NCI-H345 treated with DMSO at 0.1 percent for 48 hours (cell line): ENCODE data around the gene KAT8.
"Not testable (repeated sequence)": the region's sequence is repeated elsewhere in the genome, so short reads cannot be mapped to it uniquely, and the experiment has no call there.

ENCODE experiments used
- DNase-seq: peaks from one replicate; lab custom pipeline; 2025; ENCODE audit not compliant: unreplicated experiment; lab: John Stamatoyannopoulos, UW

The KAT8 gene

GRCh38 chr16:31130336-31130891 lies 12.9 kb downstream of the KAT8 start:
- no peak for DNase-seq

GRCh38 chr16:31130899-31131298 lies 13.4 kb downstream of the KAT8 start:
- no peak for DNase-seq

DNA sequence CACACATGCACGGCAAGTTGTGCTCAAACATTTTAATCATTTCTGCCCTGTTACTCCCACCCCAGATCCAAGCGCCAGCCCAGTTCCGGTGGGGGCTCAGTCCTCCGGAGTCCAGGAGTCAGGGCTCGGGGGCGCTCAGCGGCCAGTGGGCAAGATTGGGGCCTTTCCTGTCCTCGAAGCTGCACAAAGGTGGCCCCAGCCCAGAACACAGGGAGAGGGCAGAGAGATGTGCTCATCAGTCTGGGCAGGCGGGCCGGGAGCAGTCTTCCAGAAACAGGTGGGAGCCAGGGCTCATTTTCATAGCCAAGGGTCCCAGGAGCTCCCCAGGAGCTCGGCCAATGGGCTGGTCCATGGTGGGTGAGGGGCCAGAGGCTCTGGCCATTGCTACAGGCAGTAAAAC lies 14.0 kb downstream of the KAT8 start:
- DNase-seq = no peak

DNA sequence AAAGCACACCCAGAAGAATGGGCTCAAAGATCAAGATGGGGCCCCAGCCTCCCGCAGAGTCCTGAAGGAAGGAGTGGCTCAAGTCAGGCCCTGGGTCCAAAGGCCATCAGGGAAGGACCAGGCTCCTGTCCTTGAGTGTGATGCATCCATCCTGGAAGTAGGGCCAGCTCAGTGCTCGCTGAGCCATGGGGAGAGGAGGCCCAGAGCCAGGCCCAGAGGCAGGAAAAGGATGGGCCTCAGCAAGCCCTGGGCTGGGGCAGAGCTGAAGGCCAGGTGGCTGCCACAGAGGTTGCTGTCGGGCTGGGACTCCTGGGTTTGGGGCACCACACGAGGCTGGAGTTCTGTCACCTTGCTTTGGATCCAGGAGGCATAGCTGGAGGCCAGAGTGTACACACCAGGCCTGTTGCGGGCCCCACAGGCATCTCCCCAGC lies 14.4 kb downstream of the KAT8 start:
- no peak for DNase-seq

GRCh38 chr16:31132303-31132979 lies 15.0 kb downstream of the KAT8 start:
- DNase-seq = no peak

GRCh38 chr16:31133046-31133501 lies 15.6 kb downstream of the KAT8 start:
- no peak for DNase-seq

DNA sequence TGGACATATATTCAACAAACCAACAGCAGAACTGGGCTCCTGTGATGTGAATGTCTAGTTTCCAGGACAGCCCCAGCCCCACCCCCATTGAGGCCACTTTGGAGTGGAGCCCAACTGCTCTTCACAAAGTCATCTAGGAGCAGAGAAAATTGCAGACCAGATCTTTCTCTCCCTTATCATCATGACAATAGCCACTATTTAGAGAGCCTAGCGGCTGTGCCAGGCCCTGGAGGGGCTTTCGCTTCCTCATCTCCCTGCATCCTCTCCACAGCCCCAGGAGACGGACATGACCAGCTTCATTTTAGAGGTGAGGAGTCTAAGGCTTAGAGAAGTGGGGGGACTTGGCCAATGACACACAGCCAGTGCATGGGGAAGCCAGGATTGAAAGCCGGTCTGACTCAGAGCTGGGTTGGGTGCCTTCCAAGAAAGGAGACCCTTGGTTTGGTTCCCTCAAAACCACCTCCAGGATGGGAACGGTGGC lies 16.7 kb downstream of the KAT8 start:
- no peak for DNase-seq

DNA sequence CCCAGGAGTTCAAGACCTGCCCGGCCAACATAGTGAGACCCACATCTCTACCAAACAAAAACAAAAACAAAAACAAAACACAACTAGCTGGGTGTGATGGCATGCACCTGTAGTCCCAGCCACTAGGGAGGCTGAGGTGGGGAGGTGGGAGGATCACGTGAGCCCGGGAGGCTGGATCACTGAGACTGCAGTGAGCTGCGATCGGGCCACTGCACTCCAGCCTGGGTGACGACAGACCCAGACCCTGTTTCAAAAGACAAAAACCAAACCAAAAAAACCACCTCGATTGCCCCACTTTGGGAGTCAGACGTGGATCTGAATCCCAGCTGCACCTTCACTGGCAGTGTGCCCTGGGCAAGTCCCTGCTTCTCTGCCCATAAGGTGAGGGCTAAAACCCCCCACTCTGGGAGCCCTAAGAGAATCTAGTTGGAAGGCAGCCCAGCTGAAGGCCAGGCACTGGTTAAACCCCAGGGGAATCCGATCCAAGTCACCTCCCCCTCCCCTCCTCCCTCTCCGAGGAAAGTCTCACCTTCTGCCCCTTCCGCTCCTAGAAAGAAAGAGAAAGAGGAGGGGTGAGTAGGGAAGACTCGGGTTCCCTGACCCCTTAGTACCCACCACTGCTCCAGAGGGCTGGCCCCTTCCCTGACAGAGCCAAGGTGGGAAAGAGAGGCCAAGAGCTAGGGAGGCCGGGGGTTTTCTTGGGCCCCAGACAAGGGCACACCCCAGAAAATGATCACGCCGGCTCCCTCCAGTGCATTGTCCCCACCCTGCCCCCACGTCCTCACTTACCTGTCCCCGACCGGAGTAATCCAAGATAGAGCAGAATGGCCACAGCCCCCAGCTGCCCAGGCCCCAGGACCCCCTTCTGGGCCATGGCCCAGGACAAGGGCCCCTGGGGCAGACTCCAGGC lies 17.4 kb downstream of the KAT8 start:
- no peak for DNase-seq

- no peak for DNase-seq
These were observed 18.2 kb downstream of the KAT8 start, which contains the start of gene PRSS8 for GRCh38 chr16:31135535-31136286. PRSS8 (minus strand) TSS chr16:31135727; CDS start chr16:31135498, 229 bp downstream.

GRCh38 chr16:31136287-31136662 lies 18.8 kb downstream of the KAT8 start:
- DNase-seq = no peak

- not testable (repeated sequence) for DNase-seq
These were observed 19.5 kb downstream of the KAT8 start for GRCh38 chr16:31136822-31137499.

DNA sequence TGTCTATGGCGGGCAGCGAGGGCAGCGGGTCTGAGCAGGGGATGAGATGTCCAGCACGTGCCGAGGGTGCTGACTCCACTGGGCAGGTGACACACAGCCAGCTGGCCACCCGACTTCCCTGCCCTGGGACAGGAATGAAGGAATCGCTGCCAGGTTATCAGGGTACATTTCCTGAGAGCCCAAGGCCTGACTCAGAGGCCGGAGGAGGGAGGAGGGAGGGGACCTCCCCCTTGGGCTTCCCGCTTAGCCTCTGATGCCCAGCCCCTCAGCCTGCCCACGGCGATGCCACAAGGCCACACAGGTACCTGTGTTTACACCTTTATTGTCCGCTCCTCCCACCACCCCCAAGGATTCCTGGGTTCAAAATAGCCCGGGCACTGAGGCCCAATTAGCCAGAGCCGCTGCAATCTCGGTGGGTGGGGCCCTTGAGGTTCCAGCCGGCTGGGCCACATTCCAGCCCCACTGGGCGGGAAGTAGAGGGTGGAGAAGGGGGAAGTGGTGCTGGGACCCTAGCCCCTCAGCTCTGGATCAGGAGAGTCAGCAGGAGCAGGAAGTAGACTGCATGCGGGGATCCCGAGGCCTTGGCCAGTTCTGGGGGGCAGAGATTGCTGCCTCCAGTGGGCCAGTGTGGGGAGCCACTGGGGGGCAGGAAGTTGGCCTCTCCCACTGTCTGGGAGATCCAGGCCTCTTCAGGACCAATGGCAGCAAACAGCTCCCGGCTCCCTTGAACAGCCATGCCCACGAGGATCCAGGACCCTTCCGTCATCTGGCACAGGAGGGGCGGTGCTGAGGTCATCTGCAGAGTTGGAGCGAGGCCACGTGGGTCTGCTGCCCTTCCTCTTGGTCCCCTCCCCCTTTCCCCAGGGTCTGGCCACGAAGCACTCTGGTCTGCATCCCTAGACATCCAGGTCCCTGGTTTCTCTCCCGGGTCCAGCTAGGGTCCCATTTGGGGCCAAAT lies 21.4 kb downstream of the KAT8 start:
- DNase-seq = no peak

DNA sequence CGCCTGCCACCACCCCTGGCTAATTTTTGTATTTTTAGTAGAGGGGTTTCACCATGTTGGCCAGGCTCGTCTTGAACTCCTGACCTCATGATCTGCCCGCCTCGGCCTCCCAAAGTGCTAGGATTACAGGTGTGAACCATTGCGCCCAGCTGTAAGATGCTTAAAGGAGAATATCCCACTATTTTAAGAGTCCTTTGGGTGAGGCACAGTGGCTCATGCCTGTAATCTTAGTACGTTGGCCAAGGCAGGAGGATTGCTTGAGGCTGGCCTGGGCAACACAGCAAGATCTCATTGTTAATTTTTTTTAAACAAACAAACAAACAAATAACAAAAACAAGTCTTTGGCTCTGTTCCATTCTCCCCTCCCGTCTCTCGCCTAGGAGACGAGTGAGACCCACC lies 23.6 kb downstream of the KAT8 start:
- not testable (repeated sequence) for DNase-seq

GRCh38 chr16:31141489-31142108 lies 24.1 kb downstream of the KAT8 start:
- DNase-seq = no peak

DNA sequence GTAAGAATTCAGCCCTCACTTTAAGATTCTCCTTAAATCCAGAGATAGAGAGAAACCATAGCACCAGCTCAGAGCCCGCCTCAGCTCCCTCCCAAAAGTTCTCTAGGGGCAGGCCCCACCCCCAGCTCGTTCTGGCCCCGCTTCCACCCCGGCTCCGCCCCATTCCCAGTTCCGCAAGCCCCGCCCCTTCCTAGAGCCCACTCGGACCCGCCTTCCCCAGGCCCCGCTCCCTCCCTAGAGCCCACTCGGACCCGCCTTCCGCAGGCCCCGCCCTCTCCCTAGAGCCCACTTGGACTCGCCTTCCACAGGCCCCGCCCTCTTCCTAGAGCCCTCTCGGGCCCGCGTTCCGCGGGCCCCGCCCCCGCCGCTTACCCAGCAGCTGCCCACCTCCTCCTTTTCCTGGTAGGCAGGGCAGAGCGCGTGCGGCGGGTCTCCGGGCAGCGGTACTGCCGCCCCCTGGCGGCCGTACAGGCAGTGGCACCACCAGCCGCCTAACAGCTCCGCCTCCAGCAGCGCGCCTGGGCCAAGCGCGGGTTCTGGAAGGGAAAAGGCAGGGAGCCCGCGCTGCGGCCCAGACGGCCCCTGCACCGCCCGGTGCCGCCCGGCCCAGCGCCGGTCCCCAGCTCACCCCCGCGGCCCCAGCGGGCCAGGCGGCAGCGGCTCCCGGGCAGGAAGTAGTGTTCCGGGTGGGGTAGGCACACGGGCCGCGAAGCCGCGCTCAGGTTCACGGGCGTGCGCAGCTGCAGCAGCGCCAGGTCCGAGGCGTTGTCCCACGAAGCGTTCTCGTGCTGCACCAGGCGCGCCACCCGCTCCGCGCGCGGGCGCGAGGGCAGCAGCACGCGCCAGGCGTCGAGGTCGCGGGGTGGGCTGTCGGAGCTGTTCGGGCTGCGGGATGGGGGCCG lies 24.9 kb downstream of the KAT8 start:
- DNase-seq = peak; percentile 99

DNA sequence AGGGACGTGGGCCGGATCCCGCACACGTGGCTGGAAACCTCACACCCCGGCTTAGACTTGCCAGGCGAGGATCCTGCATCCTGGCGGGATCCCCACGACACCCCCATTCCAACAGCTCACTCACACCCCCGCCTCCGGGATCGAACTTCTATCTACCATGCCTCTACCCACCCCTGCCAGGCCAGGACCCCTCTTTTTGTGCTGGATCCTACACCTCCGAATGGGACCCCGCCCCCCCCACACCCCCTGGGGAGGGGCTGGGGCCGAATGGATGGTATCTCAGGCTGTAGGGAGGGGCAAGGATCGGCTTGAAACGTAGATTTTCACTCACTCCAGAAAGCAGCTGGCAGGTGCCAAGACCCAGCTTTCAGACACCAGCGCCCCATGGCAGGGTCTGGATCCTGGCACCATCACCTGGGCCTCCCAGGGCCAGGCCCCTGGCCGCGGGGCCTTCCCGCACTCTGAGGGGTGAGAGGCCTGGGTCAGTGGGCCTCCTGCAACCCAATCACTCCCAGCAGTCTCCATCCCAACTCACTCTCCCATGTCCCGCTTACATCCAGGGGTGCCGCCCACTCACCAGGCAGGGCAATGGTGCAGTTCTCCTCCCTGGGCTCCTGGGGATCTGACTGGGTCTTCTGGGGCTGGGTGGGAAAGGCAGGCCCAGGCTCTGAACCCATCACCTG lies 25.7 kb downstream of the KAT8 start:
- no peak for DNase-seq

GRCh38 chr16:31143694-31144148 lies 26.3 kb downstream of the KAT8 start:
- no peak for DNase-seq
